K562 (cell line): ENCODE data around the gene STK17A. TPM values are rescaled to one million over a fixed set of nuclear protein-coding genes. Genes with fewer than 3 reads are reported as not detected.

Experiments used
- ATAC-seq: fragments of 200-7000 bp; cut with Tn5 transposase; 3 replicates; pipeline ENCODE4 v1.9.1; 2020; ENCODE audit warnings: moderate library complexity
- BruUV-seq: library from RNA; stranded (reverse); fragments of 400-500 nt; replicated peaks from 2 replicates; lab custom pipeline; 2021; lab: Mats Ljungman, UMichigan
- CTCF ChIA-PET: fragments of 300-600 bp; formaldehyde crosslinking; extraction: SDS; loops from one replicate; lab custom pipeline; 2021; ENCODE audit warnings: low intra/inter-chr PET ratio; lab: Yijun Ruan, JAX
- POLR2A ChIA-PET: fragments of 300-600, 350-650 bp; sonication (Branson Sonifier 250); formaldehyde crosslinking; extraction: SDS; loops from one replicate; lab custom pipeline; 2021; ENCODE audit warnings: antibody characterized with exemption, inconsistent platforms; lab: Yijun Ruan, JAX
- DNase-seq, 4 experiments: peaks; one replicate each; pipeline versions ENCODE4 v3.0.0 to v3.0.0-alpha.2; 2011 to 2018; ENCODE audit warnings: low spot score in 3 of 4, mixed read lengths in 3 of 4; ENCODE audit errors: extremely low read depth in 1 of 4
- FAIRE-seq: peaks from 2 replicates; lab custom pipeline; 2011; peaks lifted over from hg19 to GRCh38; lab: Jason Lieb, UNC
- H2AFZ ChIP-seq: 2 replicates; pipeline ENCODE4 v1.6.0; 2011; ENCODE audit warnings: low read depth, low read length, control low read depth, inconsistent platforms
- H3K27ac ChIP-seq: fragments of 200-600 bp; 3 replicates; pipeline ENCODE4 v1.8.0; 2011; ENCODE audit warnings: low read depth, mild to moderate bottlenecking, control low read depth, inconsistent platforms, low read length, moderate library complexity, mixed read lengths; ENCODE audit errors: extremely low read depth
- H3K27me3 ChIP-seq, 2 experiments: fragments of 300-600 bp in 1 of 2; 2 replicates in 1 of 2; 3 replicates in 1 of 2; pipeline versions ENCODE4 v1.6.0 to v1.8.0; 2011; ENCODE audit warnings: inconsistent platforms in 2 of 2, low read length in 2 of 2, mild to moderate bottlenecking in 1 of 2, mixed read lengths in 1 of 2, moderate library complexity in 1 of 2; ENCODE audit not compliant: control insufficient read depth in 2 of 2, insufficient read depth in 2 of 2
- H3K36me3 ChIP-seq: fragments of 300-600 bp; 3 replicates; pipeline ENCODE4 v1.8.0; 2011; ENCODE audit warnings: mild to moderate bottlenecking, low read length, inconsistent platforms; ENCODE audit not compliant: control insufficient read depth, insufficient read depth
- H3K4me1 ChIP-seq, 2 experiments: fragments of 200-600 bp in 1 of 2; replicated peaks in 1 of 2; 2 replicates in 1 of 2; 3 replicates in 1 of 2; pipeline versions ENCODE4 v1.5.1 to v1.8.0; 2011; ENCODE audit warnings: inconsistent platforms in 2 of 2, low read length in 2 of 2, mild to moderate bottlenecking in 1 of 2, mixed read lengths in 1 of 2, moderate library complexity in 1 of 2; ENCODE audit not compliant: control insufficient read depth in 2 of 2, insufficient read depth in 2 of 2
- H3K4me2 ChIP-seq: 2 replicates; pipeline ENCODE4 v1.6.1; 2011; ENCODE audit warnings: low read length, control low read depth, inconsistent platforms, mixed read lengths; ENCODE audit not compliant: insufficient read depth
- H3K4me3 ChIP-seq: fragments of 200-600 bp; sonication (generic), shearing (Covaris generic); 2 replicates; pipeline ENCODE4 v1.5.1; 2016; ENCODE audit warnings: control low read depth, inconsistent platforms
- H3K79me2 ChIP-seq: fragments of 200-600 bp; 3 replicates; pipeline ENCODE4 v1.8.0; 2011; ENCODE audit warnings: low read length, inconsistent platforms; ENCODE audit not compliant: control insufficient read depth, insufficient read depth
- H3K9ac ChIP-seq, 2 experiments: 2 replicates each; pipeline versions ENCODE4 v1.6.0 to v1.6.1; 2011; ENCODE audit warnings: low read depth in 2 of 2, low read length in 2 of 2, control low read depth in 1 of 2, inconsistent platforms in 1 of 2, mild to moderate bottlenecking in 1 of 2, mixed read lengths in 1 of 2; ENCODE audit not compliant: insufficient read depth in 1 of 2
- H3K9me1 ChIP-seq: one replicate; pipeline ENCODE4 v1.6.0; 2011; ENCODE audit warnings: inconsistent platforms, mild to moderate bottlenecking, low read length, moderate library complexity; ENCODE audit not compliant: control insufficient read depth, insufficient read depth
- H3K9me3 ChIP-seq: replicated peaks from 2 replicates; pipeline ENCODE4 v1.5.1; 2011; ENCODE audit warnings: low read depth, low read length, inconsistent platforms; ENCODE audit not compliant: control insufficient read depth, insufficient read depth
- H4K20me1 ChIP-seq: replicated peaks from 2 replicates; pipeline ENCODE4 v1.6.1; 2011; ENCODE audit warnings: low read length, inconsistent platforms, mixed read lengths; ENCODE audit not compliant: control insufficient read depth, insufficient read depth
- ARID1B ChIP-seq: fragments of 450-650 bp; IDR thresholded peaks from 2 replicates; pipeline ENCODE4 v1.6.1; 2016; ENCODE audit warnings: antibody characterized with exemption, mild to moderate bottlenecking, inconsistent platforms
- EP400 ChIP-seq: fragments of 450-650 bp; IDR thresholded peaks from 2 replicates; pipeline ENCODE4 v1.6.1; 2017; ENCODE audit warnings: antibody characterized with exemption, mild to moderate bottlenecking, moderate library complexity
- GATAD2B ChIP-seq: fragments of 450-650 bp; IDR thresholded peaks from 2 replicates; pipeline ENCODE4 v1.6.1; 2017; ENCODE audit warnings: mild to moderate bottlenecking, borderline replicate concordance
- KHSRP ChIP-seq: fragments of 450-650 bp; IDR thresholded peaks from 2 replicates; pipeline ENCODE4 v1.6.1; 2017
- LEF1 ChIP-seq: fragments of 450-650 bp; IDR thresholded peaks from 2 replicates; pipeline ENCODE4 v1.6.1; 2016; ENCODE audit warnings: mild to moderate bottlenecking
- MTA1 ChIP-seq: fragments of 450-650 bp; IDR thresholded peaks from 2 replicates; pipeline ENCODE4 v1.6.1; 2017; ENCODE audit warnings: borderline replicate concordance
- SMARCA4 ChIP-seq: fragments of 450-650 bp; IDR thresholded peaks from 2 replicates; pipeline ENCODE4 v1.6.1; 2016
- TAF1 ChIP-seq: IDR thresholded peaks from 2 replicates; pipeline ENCODE4 v1.6.1; 2011; ENCODE audit warnings: mild to moderate bottlenecking, low read length, moderate library complexity; ENCODE audit not compliant: insufficient read depth, control insufficient read depth, severe bottlenecking; ENCODE audit errors: extremely low read depth
- TBL1XR1 ChIP-seq, 2 experiments: IDR thresholded peaks; 2 replicates each; pipeline ENCODE4 v1.6.1; 2012; ENCODE audit warnings: improper control_type of control experiment in 2 of 2, low read length in 2 of 2, mild to moderate bottlenecking in 1 of 2
- ZFP36 ChIP-seq: fragments of 150-350 bp; IDR thresholded peaks from 2 replicates; pipeline ENCODE4 v1.6.1; 2018; ENCODE audit warnings: low read length, low read depth; ENCODE audit not compliant: partially characterized antibody
- ZKSCAN1 ChIP-seq: fragments of 150-350 bp; IDR thresholded peaks from 2 replicates; pipeline ENCODE4 v1.6.1; 2016; ENCODE audit warnings: low read depth, low read length
- ZNF583 ChIP-seq: fragments of 250-450 bp; sonication (Bioruptor Pico); IDR thresholded peaks from 2 replicates; pipeline ENCODE4 v1.4.0; 2020
- WGBS: fragments of 100-300 bp; shearing (Covaris generic); methylation state at CpG from one replicate; pipeline ENCODE4 v1.1.6; 2016; ENCODE audit warnings: low coverage, mixed read lengths; ENCODE audit not compliant: insufficient coverage; ENCODE audit errors: missing lambda C conversion rate; 5-methylcytosine and 5-hydroxymethylcytosine counted together
- in situ Hi-C: fragments of 300-500 bp; cut with MboI; formaldehyde crosslinking; loops from 4 replicates; pipeline ENCODE4 v1.15.0; 2018; ENCODE audit warnings: inconsistent platforms, mixed read lengths
- intact Hi-C: fragments of 100-400 bp; cut with micrococcal nuclease; formaldehyde crosslinking; loops from 2 replicates; pipeline ENCODE4 v1.14.2; 2022
- polyA plus RNA-seq, 8 experiments: library from polyadenylated mRNA; depleted of rRNA in 4 of 8; stranded (reverse) in 5 of 8; unstranded in 3 of 8; fragments of >200 nt; fragmentation: Nextera tagmentation in 2 of 8; fragmentation: Illumina TruSeq in 1 of 8; extraction: Ambion mirVana in 2 of 8; extraction: Trizol in 1 of 8; gene quantifications; 2 replicates each; pipeline versions ENCODE4 v1.2.1 to v1.2.3, GENCODE V29; 2011 to 2014; ENCODE audit warnings: inconsistent platforms in 1 of 8, missing spikeins in 1 of 8
- total RNA-seq, 7 experiments: library from RNA; depleted of rRNA in 6 of 7; stranded (reverse); fragments of >200 nt in 6 of 7; fragmentation: Illumina TruSeq in 2 of 7; extraction: Trizol in 2 of 7; gene quantifications; 2 replicates each; pipeline versions ENCODE4 v1.2.1 to v1.2.3, GENCODE V29; 2011 to 2021; ENCODE audit warnings: low replicate concordance in 1 of 7
- TF ChIP-seq, protein P1 (sequence below): fragments of 250-450 bp; sonication (Bioruptor Pico); IDR thresholded peaks from 2 replicates; pipeline ENCODE4 v1.4.0; 2020; ENCODE audit warnings: borderline replicate concordance
- TF ChIP-seq, protein P2 (sequence below), 2 experiments: fragments of 250-450 bp in 1 of 2; fragments of 450-650 bp in 1 of 2; sonication (Bioruptor Pico) in 1 of 2; IDR thresholded peaks; 2 replicates each; pipeline versions ENCODE4 v1.6.1 to v1.8.0; 2016 to 2021; ENCODE audit warnings: mild to moderate bottlenecking in 2 of 2, moderate library complexity in 2 of 2, missing compliant biosample characterization in 1 of 2, missing genetic modification characterization in 1 of 2
- TF ChIP-seq, protein P3 (sequence below): fragments of 450-650 bp; formaldehyde crosslinking; IDR thresholded peaks from 2 replicates; pipeline ENCODE4 v1.4.0; 2020; ENCODE audit warnings: mild to moderate bottlenecking, moderate library complexity
- TF ChIP-seq, protein P4 (sequence below), 2 experiments: fragments of 450-650 bp; conservative IDR thresholded peaks; 2 replicates each; pipeline ENCODE4 v1.6.1; 2017; ENCODE audit warnings: mild to moderate bottlenecking in 2 of 2, moderate library complexity in 2 of 2

STK17A gene
- total and polyA plus RNA-seq, 9 of the 15 experiments (the other 6 are each of a cell fraction or from before 2014, with no cell fraction given), result 3.4 to 16.3 (median 13.2) TPM

DNA sequence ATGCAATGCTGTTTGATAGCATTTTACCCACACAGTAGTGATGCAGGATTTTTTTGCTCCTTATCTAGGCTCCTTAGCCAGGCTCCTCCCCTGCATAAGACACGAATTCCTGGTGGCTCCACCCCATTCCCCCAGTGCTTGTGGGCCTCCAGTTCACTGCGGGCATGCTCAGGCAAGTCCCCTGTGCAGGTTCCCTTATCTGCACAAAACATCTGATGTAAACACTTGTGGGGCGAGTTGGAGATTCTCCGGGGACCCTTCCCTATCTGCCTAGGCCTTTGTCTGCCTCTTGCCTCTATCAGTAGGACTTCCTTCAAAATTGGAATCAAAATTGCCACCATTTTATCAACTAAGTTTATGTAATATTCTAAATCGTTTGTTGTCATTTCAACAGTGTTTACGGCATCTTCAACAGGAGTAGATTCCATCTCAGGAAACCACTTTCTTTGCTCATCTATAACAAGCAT is 5.4 kb upstream of the STK17A start:
- peak; percentile 97 for ATAC-seq
- H3K9me1 ChIP-seq, result no peaks in the 10 kb centered on the region
- WGBS, result 2% methylated on average over 6 of the region's 6 CpGs
- H3K36me3 ChIP-seq, result no peaks in the 10 kb centered on the region
- intact Hi-C loops, result loop anchor here (5.0 kb wide), 1 partner anchor 120 kb away; no protein-coding TSS in a partner anchor
- H3K27me3 ChIP-seq, result no peaks in the 10 kb centered on the region; a peak in 1 of 5 replicates
- peak overlapping the region; percentile 50 for H3K4me2 ChIP-seq
- H2AFZ ChIP-seq, result peak overlapping the region; percentile 70
- in situ Hi-C loops, result no loop called here
- H4K20me1 ChIP-seq, result no peaks in the 10 kb centered on the region
- no peak overlapping the region for H3K9ac ChIP-seq
- ChIA-PET POLR2A (no interaction called here), CTCF (interaction anchor here (2.2 kb wide), 1 partner anchor 122 kb away, joined by 7 read pairs; no protein-coding TSS in a partner anchor)
- H3K79me2 ChIP-seq, result no peaks in the 10 kb centered on the region
- FAIRE-seq, result peak; percentile 96
- no TSS peak for BruUV-seq
- H3K4me1 ChIP-seq, result peaks cover 4 to 24% of the 10 kb centered on the region in 2 experiments
- no peaks in the 10 kb centered on the region; the same call in 1 of the 2 replicates for H3K9me3 ChIP-seq
- no peak overlapping the region for H3K4me3 ChIP-seq
- H3K27ac ChIP-seq, result peak overlapping the region; percentile 51; the same call in 1 of the 3 replicates
- DNase-seq, result peak; percentile 73 to 93 (median 76)
- peak; percentile 95 for TF ChIP-seq ARID1B
- TF ChIP-seq SMARCA4, result peak; percentile 91
- TF ChIP-seq, protein P1, sequence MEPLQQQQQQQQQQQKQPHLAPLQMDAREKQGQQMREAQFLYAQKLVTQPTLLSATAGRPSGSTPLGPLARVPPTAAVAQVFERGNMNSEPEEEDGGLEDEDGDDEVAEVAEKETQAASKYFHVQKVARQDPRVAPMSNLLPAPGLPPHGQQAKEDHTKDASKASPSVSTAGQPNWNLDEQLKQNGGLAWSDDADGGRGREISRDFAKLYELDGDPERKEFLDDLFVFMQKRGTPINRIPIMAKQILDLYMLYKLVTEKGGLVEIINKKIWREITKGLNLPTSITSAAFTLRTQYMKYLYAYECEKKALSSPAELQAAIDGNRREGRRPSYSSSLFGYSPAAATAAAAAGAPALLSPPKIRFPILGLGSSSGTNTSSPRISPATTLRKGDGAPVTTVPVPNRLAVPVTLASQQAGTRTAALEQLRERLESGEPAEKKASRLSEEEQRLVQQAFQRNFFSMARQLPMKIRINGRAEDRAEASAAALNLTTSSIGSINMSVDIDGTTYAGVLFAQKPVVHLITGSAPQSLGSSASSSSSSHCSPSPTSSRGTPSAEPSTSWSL (CRISPR knock-in tag), result 0 out of 2 replicates have a peak, but pooled peaks have one; percentile 42
- peak; percentile 55; the same call in 1 of the 2 replicates for TF ChIP-seq GATAD2B
- peak; percentile 70 for TF ChIP-seq ZFP36
- TF ChIP-seq, protein P2, sequence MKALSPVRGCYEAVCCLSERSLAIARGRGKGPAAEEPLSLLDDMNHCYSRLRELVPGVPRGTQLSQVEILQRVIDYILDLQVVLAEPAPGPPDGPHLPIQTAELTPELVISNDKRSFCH (CRISPR knock-in tag; IDR thresholded peaks at IDR 0.05), result no peak
- TF ChIP-seq, protein P2 (tag; IDR thresholded peaks at IDR 0.05), result no peak
- TF ChIP-seq ZKSCAN1, result 0 out of 2 replicates have a peak, but pooled peaks have one; percentile 53
- TF ChIP-seq EP400, result peak; percentile 49
- 0 out of 2 replicates have a peak, but pooled peaks have one; percentile 30 for TF ChIP-seq ZNF583 (CRISPR knock-in tag)
- TF ChIP-seq MTA1, result peak; percentile 47; the same call in 1 of the 2 replicates
- TF ChIP-seq KHSRP, result no peak
- TF ChIP-seq, protein P3, sequence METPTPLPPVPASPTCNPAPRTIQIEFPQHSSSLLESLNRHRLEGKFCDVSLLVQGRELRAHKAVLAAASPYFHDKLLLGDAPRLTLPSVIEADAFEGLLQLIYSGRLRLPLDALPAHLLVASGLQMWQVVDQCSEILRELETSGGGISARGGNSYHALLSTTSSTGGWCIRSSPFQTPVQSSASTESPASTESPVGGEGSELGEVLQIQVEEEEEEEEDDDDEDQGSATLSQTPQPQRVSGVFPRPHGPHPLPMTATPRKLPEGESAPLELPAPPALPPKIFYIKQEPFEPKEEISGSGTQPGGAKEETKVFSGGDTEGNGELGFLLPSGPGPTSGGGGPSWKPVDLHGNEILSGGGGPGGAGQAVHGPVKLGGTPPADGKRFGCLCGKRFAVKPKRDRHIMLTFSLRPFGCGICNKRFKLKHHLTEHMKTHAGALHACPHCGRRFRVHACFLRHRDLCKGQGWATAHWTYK, result 0 out of 2 replicates have a peak, but pooled peaks have one; percentile 33
- TF ChIP-seq TAF1, result peak; percentile 21
- TF ChIP-seq TBL1XR1 (IDR thresholded peaks at IDR 0.05; ENCODE audit: low read length in 2 of 2), result 0 out of 4 replicates have a peak, but pooled peaks of 1 of the 2 experiments have one; percentile 32
- TF ChIP-seq, protein P4, sequence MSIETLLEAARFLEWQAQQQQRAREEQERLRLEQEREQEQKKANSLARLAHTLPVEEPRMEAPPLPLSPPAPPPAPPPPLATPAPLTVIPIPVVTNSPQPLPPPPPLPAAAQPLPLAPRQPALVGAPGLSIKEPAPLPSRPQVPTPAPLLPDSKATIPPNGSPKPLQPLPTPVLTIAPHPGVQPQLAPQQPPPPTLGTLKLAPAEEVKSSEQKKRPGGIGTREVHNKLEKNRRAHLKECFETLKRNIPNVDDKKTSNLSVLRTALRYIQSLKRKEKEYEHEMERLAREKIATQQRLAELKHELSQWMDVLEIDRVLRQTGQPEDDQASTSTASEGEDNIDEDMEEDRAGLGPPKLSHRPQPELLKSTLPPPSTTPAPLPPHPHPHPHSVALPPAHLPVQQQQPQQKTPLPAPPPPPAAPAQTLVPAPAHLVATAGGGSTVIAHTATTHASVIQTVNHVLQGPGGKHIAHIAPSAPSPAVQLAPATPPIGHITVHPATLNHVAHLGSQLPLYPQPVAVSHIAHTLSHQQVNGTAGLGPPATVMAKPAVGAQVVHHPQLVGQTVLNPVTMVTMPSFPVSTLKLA (conservative IDR thresholded peaks at IDR 0.05), result peak; percentile 36 to 53; a peak in 1 of 4 replicates
- peak; percentile 72; the same call in 1 of the 2 replicates for TF ChIP-seq LEF1
